HG03571 (cell line): ENCODE results near the gene FAM107A.
"Not testable (repeated sequence)": the region's sequence is repeated elsewhere in the genome, so short reads cannot be mapped to it uniquely, and the experiment has no call there.

Source experiments
- ATAC-seq: cut with Tn5 transposase; IDR thresholded peaks from one replicate; pipeline ENCODE4 v1.9.1; 2021; ENCODE audit not compliant: unreplicated experiment

Gene FAM107A

DNA sequence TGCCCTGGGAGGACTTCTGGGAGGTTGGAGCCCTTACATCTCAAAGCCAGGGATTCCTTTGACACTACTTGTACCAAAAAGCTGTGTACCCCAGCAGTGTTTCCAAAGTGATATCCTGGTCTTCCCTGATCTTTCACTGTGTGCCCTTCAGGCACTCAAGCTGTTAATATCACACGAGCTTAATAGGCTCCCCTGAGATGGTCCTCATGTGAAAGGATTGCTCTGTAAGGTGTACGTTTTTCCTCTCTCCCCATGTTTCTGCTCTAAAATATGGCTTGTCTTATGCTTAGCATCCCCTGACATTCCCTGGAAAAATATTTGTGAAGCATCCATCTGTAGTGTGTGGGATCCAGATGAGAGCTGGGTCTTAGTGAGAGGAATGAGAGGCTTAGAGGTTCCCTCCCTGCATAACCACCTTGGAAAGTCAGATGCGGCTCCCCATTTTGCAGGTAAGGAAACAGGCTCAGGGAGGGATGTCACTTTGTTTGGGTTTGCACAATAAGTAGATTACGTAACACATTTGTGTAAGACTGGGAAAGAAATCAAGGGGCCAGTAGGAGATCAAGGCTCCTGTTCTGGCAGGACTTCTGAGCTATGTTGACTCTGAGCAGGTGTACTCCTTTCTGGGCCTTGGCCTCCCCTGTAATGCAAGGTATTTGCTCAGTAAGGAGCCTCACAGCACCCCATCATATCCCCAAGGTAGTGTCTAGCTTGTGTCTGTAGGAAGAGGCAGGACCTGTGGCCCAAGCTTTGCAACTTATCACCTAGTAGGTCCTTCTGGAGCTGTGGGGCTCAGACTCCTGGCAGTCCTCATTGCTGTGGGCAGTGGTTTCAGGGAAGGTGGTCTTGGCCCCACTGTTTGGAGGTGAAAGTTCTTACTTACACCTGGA, 39.5 kb downstream of the FAM107A start:
- ATAC-seq = no peak

- no peak for ATAC-seq
These were observed 40.4 kb downstream of the FAM107A start, which contains the start of gene ACOX2 for GRCh38 chr3:58536501-58537411. ACOX2 (minus strand) TSS chr3:58537190; CDS start chr3:58535106, 2,084 bp downstream.

DNA sequence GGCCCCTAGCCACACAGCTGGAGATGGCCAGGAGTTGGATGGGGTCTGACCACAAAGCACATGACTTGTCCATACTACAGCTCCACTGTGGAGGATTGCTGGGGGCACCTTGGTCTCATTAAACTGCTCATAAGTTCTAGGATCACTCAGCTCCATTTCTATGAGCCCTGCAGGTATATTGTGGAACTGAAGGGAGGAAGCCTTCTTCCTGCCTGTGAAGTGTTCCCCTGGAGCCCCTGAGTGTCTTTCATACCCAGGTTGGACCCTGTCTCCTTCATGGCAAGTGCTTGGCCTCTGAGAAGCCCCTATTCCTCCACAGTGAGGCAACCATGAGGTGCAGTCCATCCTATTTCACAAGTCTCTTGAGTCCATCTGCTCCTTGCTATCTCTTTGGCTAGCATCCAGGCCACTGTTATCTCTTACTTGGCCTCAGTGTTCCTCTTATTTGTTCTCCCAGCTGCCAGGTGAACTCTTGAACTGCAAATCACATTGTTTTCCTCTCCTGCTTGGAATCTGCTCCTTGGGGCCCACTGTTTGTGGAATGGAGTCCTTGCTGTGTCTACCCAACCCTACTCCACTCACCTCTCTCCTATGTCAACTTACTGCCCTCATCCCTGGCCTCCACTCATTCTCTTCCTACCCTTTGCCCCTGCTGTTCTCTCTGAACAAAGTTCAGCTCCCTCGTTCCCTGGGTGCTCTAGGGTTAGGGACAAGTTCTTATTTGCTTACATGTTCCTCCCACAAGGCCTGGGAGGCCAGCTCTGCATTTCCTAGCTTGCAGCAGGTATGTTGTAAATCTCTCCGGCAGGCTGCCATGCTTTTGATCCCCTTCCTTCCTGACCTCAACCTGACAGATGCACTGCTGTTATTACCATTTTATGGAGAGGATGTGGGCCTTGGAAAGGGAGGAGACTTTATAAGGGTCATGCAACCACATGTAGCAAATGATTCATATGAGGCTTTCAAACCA, 41.4 kb downstream of the FAM107A start:
- ATAC-seq = no peak

DNA sequence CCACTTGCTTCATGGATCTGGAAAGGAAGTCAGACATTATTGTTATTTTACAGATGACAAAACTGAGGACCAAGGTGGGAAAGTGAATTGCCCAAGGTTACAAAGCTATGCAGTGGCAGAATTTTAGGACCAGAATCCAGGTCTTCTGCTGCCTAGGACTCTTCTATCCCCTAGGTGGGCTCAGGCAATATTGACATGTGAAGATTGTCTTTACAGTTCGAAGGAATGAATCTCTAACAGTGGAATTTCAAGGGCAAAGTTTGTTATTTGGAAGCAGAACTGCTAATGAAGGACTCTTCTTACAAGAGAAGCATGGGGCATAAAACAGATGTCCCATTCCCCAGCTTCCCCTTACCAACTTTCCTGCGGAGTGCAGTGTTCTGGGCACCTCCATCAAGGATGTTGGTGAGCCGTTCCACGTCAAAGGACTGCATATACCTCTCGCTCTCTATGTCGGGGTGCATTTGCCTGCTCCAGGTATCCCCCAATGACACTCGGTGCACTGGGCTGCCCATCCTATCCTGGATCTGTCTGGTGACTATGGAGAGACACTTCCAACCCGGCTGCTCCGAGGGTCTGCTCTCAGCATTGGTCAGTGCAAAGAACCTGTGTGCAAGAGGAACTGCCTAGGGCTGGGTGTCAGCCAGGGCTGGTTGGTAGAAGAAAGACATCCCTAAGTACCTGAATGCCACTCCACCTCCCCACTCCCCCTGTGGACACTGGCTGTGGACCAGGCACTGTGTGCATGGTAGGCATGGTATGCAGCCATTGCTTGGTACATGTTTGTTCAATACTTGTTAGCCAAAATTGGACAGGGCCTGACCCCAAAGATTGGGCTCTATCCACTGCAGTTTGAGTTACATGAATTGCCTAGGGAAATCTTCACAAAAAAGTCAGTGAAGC, 42.3 kb downstream of the FAM107A start:
- ATAC-seq = no peak

DNA sequence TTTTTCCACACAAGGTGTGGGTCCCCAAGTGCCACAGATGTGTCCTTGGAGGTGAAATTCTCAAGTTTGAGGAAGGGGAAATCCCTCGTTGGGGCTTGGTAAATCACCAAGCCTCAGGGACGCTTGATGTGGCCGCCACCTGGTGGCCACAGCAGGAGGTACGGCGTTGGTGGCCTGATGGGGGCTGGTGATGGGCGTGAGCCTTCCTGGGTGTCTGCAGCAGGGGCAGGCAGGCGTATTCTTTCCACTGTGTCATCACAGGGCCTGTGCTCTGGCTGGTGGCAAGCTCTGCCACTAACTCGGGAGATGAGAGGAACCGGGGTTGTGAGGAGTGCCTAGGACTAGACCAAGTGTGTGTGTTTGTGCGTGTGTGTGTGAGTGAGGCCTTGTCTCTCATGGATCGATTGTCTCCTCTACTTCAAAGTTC, 44.4 kb downstream of the FAM107A start:
- ATAC-seq = peak; percentile 96

DNA sequence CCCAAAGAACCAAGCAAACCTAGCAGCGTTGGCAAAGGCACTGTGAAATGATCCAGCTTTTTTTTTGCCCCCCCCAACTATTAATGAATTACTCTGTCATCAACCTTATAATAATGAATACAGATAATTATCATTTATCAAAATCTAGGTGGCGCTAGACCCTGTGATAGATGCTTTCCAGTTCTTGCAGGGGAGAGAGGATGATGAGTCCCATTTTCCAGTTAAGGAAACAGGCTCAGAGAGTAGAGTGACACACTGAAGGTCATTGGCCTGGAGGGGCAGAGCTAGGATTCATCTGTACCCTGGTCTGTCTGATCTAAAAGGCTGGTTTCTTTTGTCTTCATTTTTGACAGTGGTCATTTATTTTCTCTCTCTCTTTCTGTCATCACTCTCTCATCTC, 45.2 kb downstream of the FAM107A start:
- ATAC-seq = no peak

- no peak for ATAC-seq
These were observed 45.6 kb downstream of the FAM107A start for GRCh38 chr3:58531555-58531954.

- ATAC-seq = no peak
These were observed 46.8 kb downstream of the FAM107A start for GRCh38 chr3:58530354-58530865.

DNA sequence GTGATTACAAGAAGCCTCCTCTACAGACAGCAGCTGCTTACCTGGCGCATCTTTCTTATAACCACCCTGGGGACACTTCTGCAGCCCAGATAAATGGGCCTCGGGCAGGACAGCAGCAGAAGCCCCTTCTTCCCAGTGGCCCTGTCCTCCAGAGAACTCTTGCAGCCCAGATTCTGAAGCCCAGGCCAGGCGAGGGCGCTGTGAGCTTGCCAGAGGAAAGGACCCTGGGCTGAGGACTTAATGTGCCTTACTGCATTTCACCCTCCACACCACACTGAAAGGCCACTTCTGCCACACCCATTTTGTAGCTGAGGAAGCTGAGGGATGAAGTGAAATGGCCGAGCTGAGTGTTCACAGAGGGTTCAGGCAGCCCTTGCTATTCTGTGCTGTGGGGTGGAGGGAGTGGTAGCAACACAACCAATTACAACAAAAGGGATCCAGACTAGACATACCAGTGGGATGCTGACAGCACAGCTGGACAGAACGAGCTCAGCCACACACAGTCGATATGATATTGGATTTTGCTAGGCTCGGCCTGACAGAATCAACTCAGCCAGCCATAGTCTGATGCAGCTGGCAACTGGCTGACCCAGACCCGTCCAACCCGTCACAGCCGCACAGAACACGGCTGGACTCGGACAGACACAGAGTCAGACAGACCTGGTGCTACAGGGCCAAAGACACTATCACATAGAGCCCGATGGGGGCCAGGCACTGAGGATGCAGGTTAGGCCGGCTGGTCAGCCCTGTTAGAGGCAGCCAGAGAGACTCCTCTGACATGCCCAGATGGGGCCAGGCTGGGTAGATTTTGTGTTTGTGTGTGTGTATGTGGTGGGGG, 47.5 kb downstream of the FAM107A start:
- ATAC-seq = no peak

GRCh38 chr3:58528629-58529028, 48.6 kb downstream of the FAM107A start:
- ATAC-seq = no peak

DNA sequence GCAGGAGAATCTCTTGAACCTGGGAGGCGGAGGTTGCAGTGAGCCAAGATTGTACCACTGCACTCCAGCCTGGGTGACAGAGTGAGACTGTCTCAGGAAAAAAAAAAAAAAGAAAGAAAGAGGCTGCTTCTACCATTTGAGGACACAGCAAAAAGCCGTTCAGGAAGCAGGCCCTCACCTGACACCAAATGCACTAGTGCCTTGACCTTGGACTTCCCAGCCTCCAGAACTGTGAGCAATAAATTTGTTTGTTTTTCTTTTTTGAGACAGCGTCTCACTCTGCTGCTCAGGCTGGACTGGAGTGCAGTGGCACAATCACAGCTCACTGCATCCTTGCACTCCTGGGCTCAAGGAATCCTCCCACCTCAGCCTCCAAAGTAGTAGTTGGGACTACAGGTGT, 49.8 kb downstream of the FAM107A start:
- not testable (repeated sequence) for ATAC-seq

DNA sequence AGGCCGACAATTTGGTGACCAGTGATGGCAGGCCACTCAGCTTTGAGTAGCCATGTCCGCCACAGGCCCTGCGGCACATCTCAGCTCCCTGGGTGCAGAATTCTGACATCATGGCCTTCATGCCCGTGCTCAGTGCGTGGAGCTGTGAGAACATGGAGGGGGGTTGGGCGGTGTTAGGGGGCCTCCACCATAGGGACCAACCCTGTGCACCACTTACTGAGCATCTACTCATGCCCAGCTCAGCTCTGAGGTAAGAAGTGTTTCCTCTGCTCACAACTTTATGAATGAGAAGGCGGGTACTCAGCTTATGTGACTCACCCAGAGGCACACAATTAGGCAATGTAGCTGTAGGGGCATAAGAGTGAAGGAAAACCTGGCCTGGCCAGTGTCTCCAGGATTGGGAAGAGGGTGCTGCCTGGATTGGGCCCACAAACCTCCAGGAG, 50.7 kb downstream of the FAM107A start:
- no peak for ATAC-seq

- ATAC-seq = no peak
These were observed 52.8 kb downstream of the FAM107A start for GRCh38 chr3:58524326-58524888.

- no peak for ATAC-seq
These were observed 54.3 kb downstream of the FAM107A start for GRCh38 chr3:58522759-58523425.

- ATAC-seq = no peak
These were observed 55.1 kb downstream of the FAM107A start for GRCh38 chr3:58521917-58522631.

DNA sequence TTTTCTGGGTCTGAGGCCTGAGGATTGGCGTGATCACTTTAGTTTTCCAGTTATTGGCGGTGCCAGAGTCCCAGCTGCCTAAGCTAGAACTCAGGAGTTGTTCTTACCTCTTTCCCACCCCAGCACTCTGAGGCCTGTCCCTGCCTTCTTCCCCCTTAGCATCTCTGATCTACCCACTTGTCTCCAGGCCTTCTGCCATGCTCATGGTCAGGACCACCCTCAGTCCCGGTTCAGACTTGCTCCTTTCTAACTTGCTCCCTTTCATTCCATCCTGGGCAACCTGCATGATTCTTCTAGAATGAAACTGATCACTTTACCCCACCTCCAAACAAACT, 55.9 kb downstream of the FAM107A start:
- ATAC-seq = no peak
